Right lobe of liver (tissue), 6 donors: ENCODE results near the gene AKR1C4. TPM values are rescaled to one million over a fixed set of nuclear protein-coding genes. Genes with fewer than 3 reads are reported as not detected.
"Not testable (repeated sequence)": the region's sequence is repeated elsewhere in the genome, so short reads cannot be mapped to it uniquely, and the experiment has no call there.

Experiments used
- ATAC-seq, 4 donors: fragments of 200-7000 bp; cut with Tn5 transposase; one replicate each; pipeline ENCODE4 v1.9.1; 2020; ENCODE audit warnings: mild to moderate bottlenecking in 4 of 4, moderate library complexity in 4 of 4
- DNase-seq, 3 donors: peaks; one replicate each; pipeline ENCODE4 v3.0.0-alpha.2; 2020
- H3K27ac ChIP-seq, 3 donors: fragments of 200-600 bp; one replicate each; pipeline ENCODE4 v1.8.0; 2022
- H3K27me3 ChIP-seq, 2 donors: fragments of 200-600 bp; one replicate each; pipeline ENCODE4 v1.8.0; 2022
- H3K36me3 ChIP-seq, 4 donors: fragments of 200-600 bp; sonication (generic) in 1 of 4; one replicate each; pipeline versions ENCODE4 v1.5.1 to v1.8.0; 2017 to 2022; ENCODE audit warnings: control low read depth in 1 of 4
- H3K4me1 ChIP-seq, 4 donors: fragments of 200-600 bp; sonication (generic) in 1 of 4; one replicate each; pipeline versions ENCODE4 v1.5.1 to v1.8.0; 2017 to 2022; ENCODE audit warnings: control low read depth in 1 of 4
- H3K4me3 ChIP-seq, 3 donors: fragments of 200-600 bp; one replicate each; pipeline ENCODE4 v1.8.0; 2022
- H3K9me3 ChIP-seq, 4 donors: fragments of 200-600 bp; sonication (generic) in 1 of 4; one replicate each; pipeline versions ENCODE4 v1.5.1 to v1.8.0; 2017 to 2022; ENCODE audit warnings: control low read depth in 1 of 4
- POLR2A ChIP-seq: fragments of 450-650 bp; IDR thresholded peaks from one replicate; pipeline ENCODE4 v1.6.1; 2017; ENCODE audit warnings: antibody characterized with exemption, mild to moderate bottlenecking
- WGBS: methylation state at CpG from one replicate; pipeline ENCODE4 v1.1.6; 2018; ENCODE audit warnings: low coverage, low lambda C conversion rate; ENCODE audit not compliant: insufficient coverage; ENCODE audit errors: missing lambda C conversion rate; 5-methylcytosine and 5-hydroxymethylcytosine counted together
- intact Hi-C, 2 donors: fragments of 100-400 bp; cut with DNase I; formaldehyde crosslinking; loops; one replicate each; pipeline versions ENCODE4 v1.11.2 to v1.14.1; 2022
- total RNA-seq, 6 experiments: library from RNA; depleted of rRNA in 2 of 6; stranded (reverse); fragments of >200 nt in 2 of 6; fragmentation: NEBNext Ultra II Directional in 3 of 6; extraction: Animal tissue kit (Norgen Biotek cat#: 25700) in 3 of 6; gene quantifications; one replicate each; pipeline versions ENCODE4 v1.1.0 to v1.2.4, GENCODE V29; 2016 to 2023
- TF ChIP-seq, protein P1 (sequence below), 4 donors: fragments of 200-600 bp in 3 of 4; fragments of 450-650 bp in 1 of 4; IDR thresholded peaks; one replicate each; pipeline versions ENCODE4 v1.5.1 to v1.8.0; 2016 to 2022; ENCODE audit warnings: antibody characterized with exemption in 4 of 4, mild to moderate bottlenecking in 2 of 4
- donor health status: DM: no; HTN: yes; CAD: no.
- donor health status: DM: no; HTN: no; CAD: no.
- donor health status: DM: no; HTN: no; CAD: no.
- donor health status: DM: no; HTN: yes; CAD: no.
- donor health status: DM: no; HTN: yes; CAD: no.

AKR1C4 gene
- total RNA-seq, 6 experiments from 2014 or later: 172 to 471 (median 220) TPM

- 70% methylated on average over 3 of the region's 3 CpGs for WGBS
- intact Hi-C loops: loop anchor here in 1 of 2 donors (10.0 kb wide), 1 partner anchor 46 kb away; no protein-coding TSS in a partner anchor
- H3K36me3 ChIP-seq: peaks cover 0 to 38% (median 17%) of the 10 kb centered on the region in 4 donors
- H3K27me3 ChIP-seq: no peaks in the 10 kb centered on the region
- ATAC-seq (no peak), DNase-seq (no peak)
- H3K9me3 ChIP-seq: no peaks in the 10 kb centered on the region
- no peaks in the 10 kb centered on the region for H3K4me1 ChIP-seq
- TF ChIP-seq, protein P1, sequence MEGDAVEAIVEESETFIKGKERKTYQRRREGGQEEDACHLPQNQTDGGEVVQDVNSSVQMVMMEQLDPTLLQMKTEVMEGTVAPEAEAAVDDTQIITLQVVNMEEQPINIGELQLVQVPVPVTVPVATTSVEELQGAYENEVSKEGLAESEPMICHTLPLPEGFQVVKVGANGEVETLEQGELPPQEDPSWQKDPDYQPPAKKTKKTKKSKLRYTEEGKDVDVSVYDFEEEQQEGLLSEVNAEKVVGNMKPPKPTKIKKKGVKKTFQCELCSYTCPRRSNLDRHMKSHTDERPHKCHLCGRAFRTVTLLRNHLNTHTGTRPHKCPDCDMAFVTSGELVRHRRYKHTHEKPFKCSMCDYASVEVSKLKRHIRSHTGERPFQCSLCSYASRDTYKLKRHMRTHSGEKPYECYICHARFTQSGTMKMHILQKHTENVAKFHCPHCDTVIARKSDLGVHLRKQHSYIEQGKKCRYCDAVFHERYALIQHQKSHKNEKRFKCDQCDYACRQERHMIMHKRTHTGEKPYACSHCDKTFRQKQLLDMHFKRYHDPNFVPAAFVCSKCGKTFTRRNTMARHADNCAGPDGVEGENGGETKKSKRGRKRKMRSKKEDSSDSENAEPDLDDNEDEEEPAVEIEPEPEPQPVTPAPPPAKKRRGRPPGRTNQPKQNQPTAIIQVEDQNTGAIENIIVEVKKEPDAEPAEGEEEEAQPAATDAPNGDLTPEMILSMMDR (IDR thresholded peaks at IDR 0.05): no peak
- no peak for TF ChIP-seq POLR2A
- no peak overlapping the region for H3K27ac ChIP-seq
- no peak overlapping the region for H3K4me3 ChIP-seq
Observed at GRCh38 chr10:5219262-5219661, 22.6 kb downstream of the AKR1C4 start.

DNA sequence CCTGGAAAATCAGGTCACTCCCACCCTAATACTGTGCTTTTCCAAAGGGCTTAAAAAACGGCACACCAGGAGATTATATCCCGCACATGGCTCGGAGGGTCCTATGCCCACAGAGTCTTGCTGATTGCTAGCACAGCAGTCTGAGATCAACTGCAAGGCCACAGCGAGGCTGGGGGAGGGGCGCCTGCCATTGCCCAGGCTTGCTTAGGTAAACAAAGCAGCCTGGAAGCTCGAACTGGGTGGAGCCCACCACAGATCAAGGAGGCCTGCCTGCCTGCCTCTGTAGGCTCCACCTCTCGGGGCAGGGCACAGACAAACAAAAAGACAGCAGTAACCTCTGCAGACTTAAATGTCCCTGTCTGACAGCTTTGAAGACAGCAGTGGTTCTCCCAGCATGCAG lies 26.3 kb downstream of the AKR1C4 start:
- peak in 1 of 3 donors; percentile 67 for DNase-seq
- H3K27me3 ChIP-seq, intact Hi-C loops, H3K4me1 ChIP-seq, H3K4me3 ChIP-seq, H3K9me3 ChIP-seq, H3K27ac ChIP-seq, ATAC-seq: not testable (repeated sequence)
- H3K36me3 ChIP-seq: peaks cover 0 to 17% (median 9%) of the 10 kb centered on the region in 4 donors
- no CpG with 5 or more reads among the region's 7 CpGs for WGBS

DNA sequence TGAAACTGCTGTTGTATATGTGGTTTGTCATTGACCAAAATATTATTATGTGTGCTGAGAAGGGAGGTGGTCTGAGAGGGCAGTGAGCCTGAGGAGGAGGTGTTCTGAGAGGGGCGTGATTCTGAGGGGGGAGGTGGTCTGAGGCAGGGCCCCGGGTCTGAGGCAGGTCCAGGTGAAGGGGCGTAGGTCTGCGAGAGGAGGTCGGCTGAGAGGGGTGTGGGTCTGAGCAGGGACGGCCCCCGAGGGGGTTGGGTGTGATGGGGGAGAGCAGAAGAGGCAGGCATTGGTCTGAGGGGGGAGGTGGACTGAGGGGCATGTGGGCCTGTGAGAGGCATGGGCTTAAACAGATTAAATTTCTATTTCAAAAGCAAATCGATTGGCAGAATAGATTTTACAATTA lies 32.4 kb downstream of the AKR1C4 start:
- no peaks in the 10 kb centered on the region for H3K36me3 ChIP-seq
- intact Hi-C loops: no loop called here
- H3K9me3 ChIP-seq: no peaks in the 10 kb centered on the region
- peaks cover 0 to 8% (median 2%) of the 10 kb centered on the region in 4 donors for H3K4me1 ChIP-seq
- H3K27me3 ChIP-seq: no peaks in the 10 kb centered on the region
- DNase-seq (no peak), ATAC-seq (no peak)
- 45% methylated on average over 5 of the region's 8 CpGs for WGBS
- no peak overlapping the region for H3K27ac ChIP-seq
- no peak overlapping the region for H3K4me3 ChIP-seq
- TF ChIP-seq, protein P1 (IDR thresholded peaks at IDR 0.05): no peak
- TF ChIP-seq POLR2A: no peak

DNA sequence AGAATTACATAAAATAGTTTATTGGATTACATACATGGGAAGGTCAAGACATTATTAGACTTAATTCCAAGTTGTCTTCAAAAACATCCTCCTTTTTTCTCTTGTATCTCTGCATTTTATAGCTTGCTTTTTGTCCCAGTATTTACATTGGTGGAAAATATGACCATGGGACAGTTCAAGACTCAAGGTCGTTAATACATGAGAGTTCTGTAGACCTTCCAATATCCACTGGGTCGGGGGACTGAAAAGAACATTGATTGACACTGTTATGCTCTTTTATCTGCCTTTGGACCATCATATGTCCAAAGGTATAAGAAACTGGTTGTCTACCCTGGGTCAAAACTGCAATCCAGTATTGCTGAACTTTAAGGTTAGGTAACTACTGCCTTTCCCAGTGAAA lies 36.7 kb downstream of the AKR1C4 start:
- H3K27ac ChIP-seq: peak overlapping the region in 1 of 3 donors; percentile 59
- DNase-seq (no peak), ATAC-seq (peak in 1 of 4 donors; percentile 6)
- H3K4me1 ChIP-seq: peaks cover 0 to 20% (median 6%) of the 10 kb centered on the region in 4 donors
- intact Hi-C loops: no loop called here
- TF ChIP-seq POLR2A: no peak
- TF ChIP-seq, protein P1 (IDR thresholded peaks at IDR 0.05): no peak
- H3K9me3 ChIP-seq: no peaks in the 10 kb centered on the region
- WGBS: 43% methylated on average over 2 of the region's 2 CpGs
- no peak overlapping the region for H3K4me3 ChIP-seq
- no peaks in the 10 kb centered on the region for H3K27me3 ChIP-seq
- no peaks in the 10 kb centered on the region for H3K36me3 ChIP-seq

GRCh38 chr10:5234106-5234860 lies 37.6 kb downstream of the AKR1C4 start:
- WGBS: 36% methylated on average over 6 of the region's 6 CpGs
- peak; percentile 37 to 89 (median 58) for DNase-seq
- peaks cover 0 to 20% (median 6%) of the 10 kb centered on the region in 4 donors for H3K4me1 ChIP-seq
- TF ChIP-seq, protein P1 (IDR thresholded peaks at IDR 0.05): no peak
- no peak for TF ChIP-seq POLR2A
- H3K36me3 ChIP-seq: no peaks in the 10 kb centered on the region
- peaks cover 0 to 5% (median 0%) of the 10 kb centered on the region in 4 donors for H3K9me3 ChIP-seq
- ATAC-seq: peak; percentile 99 to 100 (median 99)
- no peaks in the 10 kb centered on the region for H3K27me3 ChIP-seq
- H3K27ac ChIP-seq: peak overlapping the region; percentile 28 to 59 (median 36)
- intact Hi-C loops: no loop called here
- no peak overlapping the region for H3K4me3 ChIP-seq

- intact Hi-C loops: not testable (repeated sequence)
Observed at GRCh38 chr10:5237541-5237940, 40.9 kb downstream of the AKR1C4 start.

More at GRCh38 chr10:5237541-5237940, 40.9 kb downstream of the AKR1C4 start:
- H3K9me3 ChIP-seq: peaks cover 0 to 11% (median 0%) of the 10 kb centered on the region in 4 donors
- DNase-seq, H3K27ac ChIP-seq, H3K27me3 ChIP-seq, H3K36me3 ChIP-seq, ATAC-seq, H3K4me3 ChIP-seq: not testable (repeated sequence)
- 53% methylated on average over 2 of the region's 2 CpGs for WGBS
- peaks cover 0 to 20% (median 6%) of the 10 kb centered on the region in 4 donors for H3K4me1 ChIP-seq
